GM12801 (cell line): ENCODE data around the gene POLD1.

Experiments
- TF ChIP-seq, protein P1 (sequence below): IDR thresholded peaks from one replicate; pipeline ENCODE4 v1.5.1; 2011; ENCODE audit warnings: control low read depth; ENCODE audit not compliant: insufficient read length; ENCODE audit errors: extremely low read depth

Gene POLD1

DNA sequence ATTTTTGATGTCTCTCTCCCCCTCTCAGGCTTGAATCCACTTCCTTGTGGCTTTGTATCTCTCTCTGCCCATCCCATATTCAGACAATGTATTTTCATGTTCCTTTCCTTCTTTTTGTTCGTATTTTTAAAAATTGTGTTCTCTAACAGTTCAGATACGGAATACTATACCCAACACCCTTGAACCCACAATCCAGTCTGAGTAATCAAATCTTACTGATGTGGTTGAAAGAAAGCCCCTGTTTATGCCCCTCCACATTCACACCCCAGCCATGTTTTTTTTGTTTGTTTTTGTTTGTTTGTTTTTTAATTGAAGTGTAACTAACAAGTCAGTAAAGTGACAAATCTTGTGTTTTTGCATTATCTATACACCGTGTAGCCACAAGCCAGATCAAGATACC lies 36.0 kb downstream of the POLD1 start:
- TF ChIP-seq, protein P1, sequence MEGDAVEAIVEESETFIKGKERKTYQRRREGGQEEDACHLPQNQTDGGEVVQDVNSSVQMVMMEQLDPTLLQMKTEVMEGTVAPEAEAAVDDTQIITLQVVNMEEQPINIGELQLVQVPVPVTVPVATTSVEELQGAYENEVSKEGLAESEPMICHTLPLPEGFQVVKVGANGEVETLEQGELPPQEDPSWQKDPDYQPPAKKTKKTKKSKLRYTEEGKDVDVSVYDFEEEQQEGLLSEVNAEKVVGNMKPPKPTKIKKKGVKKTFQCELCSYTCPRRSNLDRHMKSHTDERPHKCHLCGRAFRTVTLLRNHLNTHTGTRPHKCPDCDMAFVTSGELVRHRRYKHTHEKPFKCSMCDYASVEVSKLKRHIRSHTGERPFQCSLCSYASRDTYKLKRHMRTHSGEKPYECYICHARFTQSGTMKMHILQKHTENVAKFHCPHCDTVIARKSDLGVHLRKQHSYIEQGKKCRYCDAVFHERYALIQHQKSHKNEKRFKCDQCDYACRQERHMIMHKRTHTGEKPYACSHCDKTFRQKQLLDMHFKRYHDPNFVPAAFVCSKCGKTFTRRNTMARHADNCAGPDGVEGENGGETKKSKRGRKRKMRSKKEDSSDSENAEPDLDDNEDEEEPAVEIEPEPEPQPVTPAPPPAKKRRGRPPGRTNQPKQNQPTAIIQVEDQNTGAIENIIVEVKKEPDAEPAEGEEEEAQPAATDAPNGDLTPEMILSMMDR: no peak

GRCh38 chr19:50420808-50421207 lies 36.7 kb downstream of the POLD1 start:
- TF ChIP-seq, protein P1: no peak

DNA sequence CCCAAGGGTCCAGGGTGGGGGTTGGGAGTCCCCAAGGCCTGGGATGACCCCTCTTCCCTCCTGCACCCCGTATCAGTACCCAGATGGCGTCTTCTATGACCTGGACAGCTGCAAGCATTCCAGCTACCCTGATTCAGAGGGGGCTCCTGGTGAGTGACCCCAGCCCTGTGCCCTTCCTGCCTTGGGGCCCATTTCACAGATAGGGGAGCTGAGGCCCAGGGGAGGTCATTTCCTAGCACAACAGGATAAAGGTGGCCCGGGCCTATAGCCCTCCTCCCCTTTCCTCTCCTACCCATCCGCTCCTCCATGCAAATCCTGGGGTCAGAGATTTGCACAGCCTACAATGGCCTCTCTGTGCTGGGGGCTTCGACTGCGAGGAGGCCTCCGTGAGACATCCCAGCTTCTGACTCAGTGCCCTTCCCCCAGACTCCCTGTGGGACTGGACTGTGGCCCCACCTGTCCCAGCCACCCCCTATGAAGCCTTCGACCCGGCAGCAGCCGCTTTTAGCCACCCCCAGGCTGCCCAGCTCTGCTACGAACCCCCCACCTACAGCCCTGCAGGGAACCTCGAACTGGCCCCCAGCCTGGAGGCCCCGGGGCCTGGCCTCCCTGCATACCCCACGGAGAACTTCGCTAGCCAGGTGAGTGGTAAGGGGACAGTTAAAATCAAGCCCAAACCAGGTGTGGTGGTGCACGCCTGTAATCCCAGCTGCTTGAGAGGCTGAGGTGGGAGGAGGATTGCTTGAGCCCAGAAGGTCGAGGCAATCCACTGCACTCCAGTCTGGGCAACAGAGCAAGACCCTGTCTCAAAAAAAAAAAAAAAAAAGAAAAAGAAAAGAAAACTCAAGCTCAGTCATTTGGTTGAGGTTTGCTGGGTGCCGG lies 38.5 kb downstream of the POLD1 start:
- TF ChIP-seq, protein P1: no peak

GRCh38 chr19:50423279-50424113 lies 39.3 kb downstream of the POLD1 start:
- TF ChIP-seq, protein P1: no peak

- TF ChIP-seq, protein P1: no peak
These were observed 41.4 kb downstream of the POLD1 start for GRCh38 chr19:50425581-50425980.

- TF ChIP-seq, protein P1: no peak
These were observed 43.3 kb downstream of the POLD1 start for GRCh38 chr19:50427318-50427925.

DNA sequence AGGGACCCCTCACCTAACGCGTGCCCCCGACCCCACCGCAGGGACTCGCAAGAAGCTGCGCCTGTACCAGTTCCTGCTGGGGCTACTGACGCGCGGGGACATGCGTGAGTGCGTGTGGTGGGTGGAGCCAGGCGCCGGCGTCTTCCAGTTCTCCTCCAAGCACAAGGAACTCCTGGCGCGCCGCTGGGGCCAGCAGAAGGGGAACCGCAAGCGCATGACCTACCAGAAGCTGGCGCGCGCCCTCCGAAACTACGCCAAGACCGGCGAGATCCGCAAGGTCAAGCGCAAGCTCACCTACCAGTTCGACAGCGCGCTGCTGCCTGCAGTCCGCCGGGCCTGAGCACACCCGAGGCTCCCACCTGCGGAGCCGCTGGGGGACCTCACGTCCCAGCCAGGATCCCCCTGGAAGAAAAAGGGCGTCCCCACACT lies 43.9 kb downstream of the POLD1 start:
- TF ChIP-seq, protein P1: no peak
